Transverse colon (tissue), 4 donors: Measurements from ENCODE around the gene HSD11B1. TPM values are rescaled to one million over a fixed set of nuclear protein-coding genes. Genes with fewer than 3 reads are reported as not detected.

ENCODE experiments used
- DNase-seq: peaks from one replicate; pipeline ENCODE4 v3.0.0-alpha.2; 2019
- H3K27ac ChIP-seq, 4 donors: fragments of 200-600 bp; sonication (generic); 2 replicates each; pipeline ENCODE4 v1.5.1; 2016 to 2018; ENCODE audit warnings: inconsistent platforms in 4 of 4
- H3K27me3 ChIP-seq: fragments of 200-600 bp; sonication (generic); 2 replicates; pipeline ENCODE4 v1.5.1; 2017; ENCODE audit warnings: inconsistent platforms
- H3K36me3 ChIP-seq, 4 donors: fragments of 200-600 bp; sonication (generic); 2 replicates each; pipeline ENCODE4 v1.5.1; 2017 to 2019; ENCODE audit warnings: inconsistent platforms in 4 of 4
- H3K4me1 ChIP-seq, 4 donors: fragments of 200-600 bp; sonication (generic); 2 replicates each; pipeline ENCODE4 v1.5.1; 2017 to 2020; ENCODE audit warnings: inconsistent platforms in 4 of 4
- H3K4me3 ChIP-seq, 4 donors: fragments of 200-600 bp; sonication (generic); 1 replicate in 1 of 4; 2 replicates in 3 of 4; pipeline versions ENCODE4 v1.5.1 to v1.6.1; 2017 to 2019; ENCODE audit warnings: inconsistent platforms in 4 of 4
- H3K9me3 ChIP-seq, 2 donors: fragments of 200-600 bp; sonication (generic); 2 replicates each; pipeline ENCODE4 v1.5.1; 2017 to 2019; ENCODE audit warnings: inconsistent platforms in 2 of 2
- CTCF ChIP-seq, 5 experiments: fragments of 200-600 bp in 3 of 5; fragments of 450-650 bp in 2 of 5; sonication (generic) in 3 of 5; IDR thresholded peaks; 1 replicate in 2 of 5; 2 replicates in 3 of 5; pipeline ENCODE4 v1.5.1; 2016 to 2017; ENCODE audit warnings: antibody characterized with exemption in 5 of 5, inconsistent platforms in 3 of 5, mild to moderate bottlenecking in 2 of 5, moderate library complexity in 1 of 5
- EP300 ChIP-seq: sonication (generic); formaldehyde crosslinking; IDR thresholded peaks from one replicate; pipeline ENCODE4 v1.6.1; 2017; ENCODE audit warnings: antibody characterized with exemption, low read depth
- POLR2A ChIP-seq: fragments of 450-650 bp; IDR thresholded peaks from one replicate; pipeline ENCODE4 v1.6.1; 2016; ENCODE audit warnings: antibody characterized with exemption, mild to moderate bottlenecking, moderate library complexity
- POLR2AphosphoS5 ChIP-seq, 3 donors: sonication (generic); formaldehyde crosslinking; IDR thresholded peaks; one replicate each; pipeline ENCODE4 v1.6.1; 2016; ENCODE audit warnings: antibody characterized with exemption in 3 of 3
- WGBS, 2 donors: methylation state at CpG; one replicate each; pipeline ENCODE4 v1.1.5; 2018; ENCODE audit warnings: low coverage in 1 of 2; 5-methylcytosine and 5-hydroxymethylcytosine counted together
- in situ Hi-C, 4 donors: fragments of 200-750 bp; cut with MboI; loops; one replicate each; pipeline versions ENCODE4 v1.15.0 to v1.15.1; 2017; ENCODE audit warnings: low sequenced_read_pairs in 3 of 4, low pct_ligation_motif_present in 1 of 4, low pct_unique_long_range_greater_than_20kb in 1 of 4
- intact Hi-C: fragments of 100-400 bp; cut with DNase I; formaldehyde crosslinking; loops from one replicate; pipeline ENCODE4 v1.15.1; 2023; ENCODE audit warnings: low total_unique reads
- total RNA-seq, 4 donors: library from RNA; depleted of rRNA; stranded (reverse); fragments of >200 nt; gene quantifications; one replicate each; pipeline ENCODE4 v1.1.0, GENCODE V29; 2016

HSD11B1 gene
- total RNA-seq, 4 donors from 2014 or later, result 1.5 to 3.7 (median 2.6) TPM; not detected in 1

- DNase-seq, result no peak
- TF ChIP-seq POLR2A (no peak), EP300 (no peak), POLR2AphosphoS5 (IDR thresholded peaks at IDR 0.05) (no peak), CTCF (IDR thresholded peaks at IDR 0.05) (no peak)
- 84 to 100% methylated on average over 1 of the region's 1 CpG for WGBS, 2 donors
- Histone ChIP-seq H3K9me3 (no peaks in the 10 kb centered on the region), H3K4me1 (no peaks in the 10 kb centered on the region), H3K4me3 (no peak overlapping the region), H3K27me3 (no peaks in the 10 kb centered on the region), H3K27ac (no peak overlapping the region), H3K36me3 (no peaks in the 10 kb centered on the region)
- in situ Hi-C loops (no loop called here), intact Hi-C loops (no loop called here)
These were observed 16.7 kb downstream of the HSD11B1 start for GRCh38 chr1:209721323-209721722.

- H3K27me3 ChIP-seq, result no peaks in the 10 kb centered on the region
- TF ChIP-seq POLR2A (no peak), POLR2AphosphoS5 (IDR thresholded peaks at IDR 0.05) (no peak), EP300 (no peak), CTCF (IDR thresholded peaks at IDR 0.05) (no peak)
- 96 to 100% methylated on average over 2 to 3 of the region's 3 CpGs for WGBS, 2 donors
- in situ Hi-C loops, result no loop called here
- DNase-seq, result no peak
- no peak overlapping the region for H3K4me3 ChIP-seq
- no peaks in the 10 kb centered on the region for H3K9me3 ChIP-seq
- H3K4me1 ChIP-seq, result no peaks in the 10 kb centered on the region
- no peaks in the 10 kb centered on the region for H3K36me3 ChIP-seq
- H3K27ac ChIP-seq, result no peak overlapping the region
- intact Hi-C loops, result no loop called here
These were observed 18.6 kb downstream of the HSD11B1 start for GRCh38 chr1:209723265-209723664.

- WGBS, 2 donors, result 62 to 74% methylated on average over 3 of the region's 3 CpGs
- no peak for DNase-seq
- no peaks in the 10 kb centered on the region for H3K36me3 ChIP-seq
- H3K4me3 ChIP-seq, result no peak overlapping the region
- no peak for TF ChIP-seq POLR2A
- no peak for TF ChIP-seq EP300
- no peak for TF ChIP-seq POLR2AphosphoS5 (IDR thresholded peaks at IDR 0.05)
- no peak for TF ChIP-seq CTCF (IDR thresholded peaks at IDR 0.05)
- no peaks in the 10 kb centered on the region for H3K4me1 ChIP-seq
- no peaks in the 10 kb centered on the region for H3K27me3 ChIP-seq
- intact Hi-C loops (no loop called here), in situ Hi-C loops (no loop called here)
- no peaks in the 10 kb centered on the region for H3K9me3 ChIP-seq
- H3K27ac ChIP-seq, result no peak overlapping the region
These were observed 19.4 kb downstream of the HSD11B1 start for GRCh38 chr1:209723756-209724693.

GRCh38 chr1:209727286-209727685 lies 22.6 kb downstream of the HSD11B1 start:
- Histone ChIP-seq H3K27ac (no peak overlapping the region), H3K4me1 (no peaks in the 10 kb centered on the region), H3K27me3 (no peaks in the 10 kb centered on the region), H3K9me3 (no peaks in the 10 kb centered on the region), H3K36me3 (no peaks in the 10 kb centered on the region), H3K4me3 (no peak overlapping the region)
- 77 to 83% methylated on average over 2 of the region's 2 CpGs for WGBS, 2 donors
- in situ Hi-C loops, result no loop called here
- DNase-seq, result no peak
- intact Hi-C loops, result no loop called here
- TF ChIP-seq EP300 (no peak), CTCF (IDR thresholded peaks at IDR 0.05) (no peak), POLR2AphosphoS5 (IDR thresholded peaks at IDR 0.05) (no peak), POLR2A (no peak)
